H9 (cell line): ENCODE results near the gene ADAMTSL3. TPM values are rescaled to one million over a fixed set of nuclear protein-coding genes. Genes with fewer than 3 reads are reported as not detected.

ENCODE experiments used
- DNase-seq: peaks from one replicate; pipeline ENCODE4 v3.0.0-alpha.2; 2017
- H2AFZ ChIP-seq: one replicate; pipeline ENCODE4 v1.6.1; 2013; ENCODE audit warnings: mild to moderate bottlenecking, low read length, control low read depth, moderate library complexity
- H2AK5ac ChIP-seq: 2 replicates; pipeline ENCODE4 v1.6.1; 2013; ENCODE audit warnings: low read length, control low read depth, mixed read lengths; ENCODE audit not compliant: insufficient read length
- H2BK120ac ChIP-seq: one replicate; pipeline ENCODE4 v1.6.1; 2013; ENCODE audit warnings: low read depth, mild to moderate bottlenecking, low read length, control low read depth, inconsistent platforms; ENCODE audit not compliant: poor library complexity, severe bottlenecking
- H2BK12ac ChIP-seq: 2 replicates; pipeline ENCODE4 v1.6.1; 2013; ENCODE audit warnings: low read length, control low read depth, mixed read lengths, low read depth; ENCODE audit not compliant: insufficient read length
- H2BK15ac ChIP-seq: 2 replicates; pipeline ENCODE4 v1.6.1; 2013; ENCODE audit warnings: low read depth, low read length, control low read depth
- H2BK20ac ChIP-seq: one replicate; pipeline ENCODE4 v1.6.1; 2013; ENCODE audit warnings: low read depth, mild to moderate bottlenecking, low read length, control low read depth, inconsistent platforms; ENCODE audit not compliant: poor library complexity, severe bottlenecking
- H2BK5ac ChIP-seq: 2 replicates; pipeline ENCODE4 v1.6.1; 2013; ENCODE audit warnings: low read length, control low read depth, mixed read lengths; ENCODE audit not compliant: insufficient read length
- H3K14ac ChIP-seq: 2 replicates; pipeline ENCODE4 v1.6.1; 2013; ENCODE audit warnings: low read length, control low read depth; ENCODE audit not compliant: insufficient read depth
- H3K18ac ChIP-seq: 2 replicates; pipeline ENCODE4 v1.6.1; 2013; ENCODE audit warnings: low read depth, mild to moderate bottlenecking, mixed read lengths, low read length, control low read depth; ENCODE audit not compliant: insufficient read length
- H3K23ac ChIP-seq: 2 replicates; pipeline ENCODE4 v1.6.1; 2013; ENCODE audit warnings: low read length, control low read depth, mixed read lengths, low read depth; ENCODE audit not compliant: insufficient read length
- H3K23me2 ChIP-seq: 2 replicates; pipeline ENCODE4 v1.6.1; 2013; ENCODE audit warnings: low read depth, mild to moderate bottlenecking, mixed read lengths, low read length, control low read depth; ENCODE audit not compliant: insufficient read length, poor library complexity, severe bottlenecking
- H3K27ac ChIP-seq: 2 replicates; pipeline ENCODE4 v1.5.1; 2013; ENCODE audit warnings: low read length, control low read depth, mixed read lengths, low read depth; ENCODE audit not compliant: insufficient read length
- H3K27me3 ChIP-seq: 2 replicates; pipeline ENCODE4 v1.6.1; 2013; ENCODE audit warnings: low read length, control low read depth, inconsistent platforms; ENCODE audit not compliant: insufficient read depth
- H3K4ac ChIP-seq: 2 replicates; pipeline ENCODE4 v1.6.1; 2013; ENCODE audit warnings: low read depth, mild to moderate bottlenecking, control low read depth, inconsistent platforms, low read length, moderate library complexity
- H3K4me1 ChIP-seq: 2 replicates; pipeline ENCODE4 v1.6.1; 2013; ENCODE audit warnings: low read length, control low read depth, inconsistent platforms; ENCODE audit not compliant: insufficient read depth
- H3K4me2 ChIP-seq: 2 replicates; pipeline ENCODE4 v1.6.1; 2013; ENCODE audit warnings: low read length, control low read depth, mixed read lengths; ENCODE audit not compliant: insufficient read length, insufficient read depth
- H3K56ac ChIP-seq: 2 replicates; pipeline ENCODE4 v1.6.1; 2013; ENCODE audit warnings: low read depth, mild to moderate bottlenecking, mixed read lengths, low read length, control low read depth; ENCODE audit not compliant: insufficient read length
- H3K79me1 ChIP-seq: 2 replicates; pipeline ENCODE4 v1.6.1; 2013; ENCODE audit warnings: low read depth, mild to moderate bottlenecking, moderate library complexity, low read length, control low read depth, inconsistent platforms; ENCODE audit not compliant: insufficient read depth, poor library complexity, severe bottlenecking
- H3K79me2 ChIP-seq: 2 replicates; pipeline ENCODE4 v1.6.1; 2013; ENCODE audit warnings: low read length, control low read depth, inconsistent platforms; ENCODE audit not compliant: insufficient read depth
- H3K9ac ChIP-seq: 2 replicates; pipeline ENCODE4 v1.6.1; 2013; ENCODE audit warnings: low read length, control low read depth, mixed read lengths; ENCODE audit not compliant: insufficient read length; ENCODE audit errors: extremely low read depth
- H3K9me3 ChIP-seq: one replicate; pipeline ENCODE4 v1.6.1; 2013; ENCODE audit warnings: low read depth, low read length, inconsistent platforms; ENCODE audit not compliant: control insufficient read depth
- H3T11ph ChIP-seq: one replicate; pipeline ENCODE4 v1.6.1; 2013; ENCODE audit warnings: mild to moderate bottlenecking, low read length, control low read depth, inconsistent platforms
- H4K20me1 ChIP-seq: one replicate; pipeline ENCODE4 v1.6.1; 2013; ENCODE audit not compliant: control insufficient read depth, insufficient read length, insufficient read depth
- H4K5ac ChIP-seq: 2 replicates; pipeline ENCODE4 v1.6.1; 2013; ENCODE audit warnings: low read depth, mild to moderate bottlenecking, mixed read lengths, low read length, control low read depth; ENCODE audit not compliant: insufficient read length
- H4K8ac ChIP-seq: replicated peaks from 2 replicates; pipeline ENCODE4 v1.6.1; 2013; ENCODE audit warnings: low read length, control low read depth, mixed read lengths, low read depth; ENCODE audit not compliant: insufficient read length
- H4K91ac ChIP-seq: 2 replicates; pipeline ENCODE4 v1.6.1; 2013; ENCODE audit warnings: low read depth, mild to moderate bottlenecking, moderate library complexity, mixed read lengths, low read length, control low read depth; ENCODE audit not compliant: insufficient read length
- H3K27ac Mint-ChIP-seq, 3 experiments: 2 replicates in 2 of 3; 3 replicates in 1 of 3; pipeline ENCODE4 v1.8.0; 2020 to 2021; ENCODE audit warnings: mixed read lengths in 3 of 3, mild to moderate bottlenecking in 1 of 3, moderate library complexity in 1 of 3
- H3K27me3 Mint-ChIP-seq: 2 replicates; pipeline ENCODE4 v1.8.0; 2021; ENCODE audit warnings: low read depth, mild to moderate bottlenecking, moderate library complexity, mixed read lengths
- H3K36me3 Mint-ChIP-seq, 3 experiments: 2 replicates in 2 of 3; 3 replicates in 1 of 3; pipeline ENCODE4 v1.8.0; 2020 to 2021; ENCODE audit warnings: low read depth in 3 of 3, mixed read lengths in 3 of 3; ENCODE audit not compliant: insufficient read depth in 1 of 3
- H3K4me1 Mint-ChIP-seq, 2 experiments: 2 replicates each; pipeline ENCODE4 v1.8.0; 2020; ENCODE audit warnings: mixed read lengths in 2 of 2
- H3K4me3 Mint-ChIP-seq, 2 experiments: 2 replicates in 1 of 2; 3 replicates in 1 of 2; pipeline ENCODE4 v1.8.0; 2020 to 2021; ENCODE audit warnings: mild to moderate bottlenecking in 2 of 2, mixed read lengths in 2 of 2, moderate library complexity in 1 of 2
- H3K9me3 Mint-ChIP-seq, 2 experiments: 2 replicates in 1 of 2; 3 replicates in 1 of 2; pipeline ENCODE4 v1.8.0; 2020; ENCODE audit warnings: mild to moderate bottlenecking in 2 of 2, mixed read lengths in 2 of 2, moderate library complexity in 1 of 2
- CTCF ChIP-seq: fragments of 200-600 bp; sonication (generic); conservative IDR thresholded peaks from 3 replicates; pipeline ENCODE4 v1.8.0; 2021; ENCODE audit warnings: antibody characterized with exemption, mild to moderate bottlenecking
- WGBS: extraction: QIAGEN DNeasy Blood & Tissue Kit; methylation state at CpG from one replicate; pipeline ENCODE4 v1.1.7; 2013; ENCODE audit warnings: missing lambda C conversion rate, low lambda C conversion rate, mixed read lengths; ENCODE audit not compliant: insufficient read length; ENCODE audit errors: extremely low coverage; 5-methylcytosine and 5-hydroxymethylcytosine counted together
- total RNA-seq: library from RNA; stranded (reverse); gene quantifications from 2 replicates; pipeline ENCODE4 v1.2.1, GENCODE V29; 2021

ADAMTSL3 gene
- total RNA-seq, 1 experiment from 2014 or later, result 0.39 TPM

- no peak for DNase-seq
- Mint-ChIP-seq H3K27ac (no peak overlapping the region), H3K27me3 (peaks cover 33% of the 10 kb centered on the region), H3K36me3 (no peaks in the 10 kb centered on the region), H3K4me1 (no peaks in the 10 kb centered on the region), H3K9me3 (no peaks in the 10 kb centered on the region), H3K4me3 (no peak overlapping the region)
- H2AFZ ChIP-seq, result no peak overlapping the region
- H3K23me2 ChIP-seq, result peaks cover 3% of the 10 kb centered on the region
- peaks cover 12% of the 10 kb centered on the region; the same call in 1 of the 2 replicates for H3K27me3 ChIP-seq
- H4K20me1 ChIP-seq, result no peaks in the 10 kb centered on the region
- H3K4me2 ChIP-seq, result no peak overlapping the region
- no peak overlapping the region for H3K14ac ChIP-seq
- H4K5ac ChIP-seq, result no peak overlapping the region
- no peak overlapping the region for H3K56ac ChIP-seq
- no peak overlapping the region for H4K91ac ChIP-seq
- no peak overlapping the region for H2BK15ac ChIP-seq
- no peak overlapping the region for H3T11ph ChIP-seq
- H2AK5ac ChIP-seq, result no peak overlapping the region
- no peak overlapping the region for H2BK12ac ChIP-seq
- no peak overlapping the region for H3K4ac ChIP-seq
- no peak overlapping the region for H4K8ac ChIP-seq
- H2BK5ac ChIP-seq, result no peak overlapping the region
- no peak overlapping the region for H3K18ac ChIP-seq
- H3K9me3 ChIP-seq, result no peaks in the 10 kb centered on the region
- no CpG with 5 or more reads among the region's 1 CpG for WGBS
- no peak overlapping the region for H3K9ac ChIP-seq
- H3K79me1 ChIP-seq, result no peaks in the 10 kb centered on the region
- no peak overlapping the region for H3K27ac ChIP-seq
- no peak overlapping the region for H2BK20ac ChIP-seq
- H3K23ac ChIP-seq, result no peak overlapping the region
- H3K79me2 ChIP-seq, result no peaks in the 10 kb centered on the region
- TF ChIP-seq CTCF, result no peak
- H2BK120ac ChIP-seq, result no peak overlapping the region
- no peaks in the 10 kb centered on the region for H3K4me1 ChIP-seq
These were observed 5.5 kb downstream of the ADAMTSL3 start for GRCh38 chr15:83659417-83659812.
